Cardiac septum (tissue), 1 donor: Measurements from ENCODE around the gene STX12. TPM values are rescaled to one million over a fixed set of nuclear protein-coding genes. Genes with fewer than 3 reads are reported as not detected.

Experiments
- total RNA-seq: library from RNA; stranded (reverse); fragmentation: NEBNext Ultra II Directional; extraction: Animal tissue kit (Norgen Biotek cat#: 25700); gene quantifications from one replicate; pipeline ENCODE4 v1.2.1, GENCODE V29; 2021
- donor health status: DM: no; HTN: no; CAD: no.

STX12 gene
- total RNA-seq, 1 donor from 2014 or later: 27.4 TPM

Other genes starting within 250 kb of the STX12 start
- gene AHDC1, start 169.1 kb upstream of the STX12 start, total RNA-seq: 57.7 TPM
- 3.8 TPM for gene FGR, start 138.0 kb upstream of the STX12 start, total RNA-seq
- gene IFI6, start 101.0 kb upstream of the STX12 start, total RNA-seq: 32.4 TPM
- gene FAM76A, start 47.3 kb upstream of the STX12 start, total RNA-seq: 11.5 TPM
- gene PPP1R8, start 57.6 kb downstream of the STX12 start, total RNA-seq: 23.8 TPM
- gene THEMIS2, start 99.3 kb downstream of the STX12 start, total RNA-seq: 3.6 TPM
- gene RPA2, start 141.4 kb downstream of the STX12 start, total RNA-seq: 13.2 TPM
- not detected for gene SMPDL3B, start 161.8 kb downstream of the STX12 start, total RNA-seq
- 3.0 TPM for gene XKR8, start 186.8 kb downstream of the STX12 start, total RNA-seq